A673 (cell line): ENCODE results near the gene TMEM131L.

Source experiments
- EZH2 ChIP-seq: fragments of 200-600 bp; sonication (generic); IDR thresholded peaks from 2 replicates; pipeline ENCODE4 v1.6.1; 2017; ENCODE audit warnings: borderline replicate concordance, low read depth, mild to moderate bottlenecking, mixed read lengths, antibody characterized with exemption, low read length; ENCODE audit not compliant: poor library complexity, severe bottlenecking
- TF ChIP-seq, protein P1 (sequence below): fragments of 300-800, 200-600 bp; sonication (generic); conservative IDR thresholded peaks from 2 replicates; pipeline ENCODE4 v1.5.1; 2017; ENCODE audit warnings: low read depth, mild to moderate bottlenecking, antibody characterized with exemption, low read length, moderate library complexity, mixed read lengths

DNA sequence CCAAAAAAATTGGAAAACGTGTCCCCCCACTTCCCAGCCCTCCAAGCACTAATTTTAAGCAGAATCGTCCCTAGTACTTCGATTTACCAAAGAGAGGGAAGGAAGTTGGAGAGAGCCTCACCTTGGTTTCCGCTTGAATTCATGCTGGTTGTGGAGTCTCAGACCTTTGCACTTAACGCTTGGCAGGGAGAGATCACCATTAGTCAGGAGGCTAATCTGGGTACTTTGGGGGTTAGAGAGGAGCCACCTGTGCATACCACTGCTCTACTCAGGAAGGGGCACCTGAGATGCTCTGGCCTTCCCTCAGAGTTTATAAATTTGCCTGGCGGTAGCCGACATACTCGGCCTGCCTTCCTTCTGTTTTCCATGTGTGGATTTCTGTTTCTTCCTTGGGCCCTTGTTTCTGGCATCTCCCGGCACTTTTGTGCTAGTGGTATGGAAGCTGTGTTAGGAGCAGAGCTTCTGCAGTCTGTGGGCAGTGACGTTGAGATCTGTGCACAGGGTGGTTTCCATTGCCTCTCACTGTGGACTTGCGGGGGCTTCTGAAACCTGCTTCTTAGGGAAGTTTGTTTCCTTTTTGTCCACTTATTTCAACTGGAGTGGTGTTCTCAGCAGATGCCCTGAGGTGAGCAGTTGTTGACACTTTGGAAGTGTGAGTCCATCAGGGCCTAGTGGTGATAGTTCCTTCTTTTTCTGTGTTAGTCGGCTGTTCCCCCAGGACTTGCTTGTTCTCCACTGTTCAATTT lies 104.2 kb downstream of the TMEM131L start:
- TF ChIP-seq, protein P1, sequence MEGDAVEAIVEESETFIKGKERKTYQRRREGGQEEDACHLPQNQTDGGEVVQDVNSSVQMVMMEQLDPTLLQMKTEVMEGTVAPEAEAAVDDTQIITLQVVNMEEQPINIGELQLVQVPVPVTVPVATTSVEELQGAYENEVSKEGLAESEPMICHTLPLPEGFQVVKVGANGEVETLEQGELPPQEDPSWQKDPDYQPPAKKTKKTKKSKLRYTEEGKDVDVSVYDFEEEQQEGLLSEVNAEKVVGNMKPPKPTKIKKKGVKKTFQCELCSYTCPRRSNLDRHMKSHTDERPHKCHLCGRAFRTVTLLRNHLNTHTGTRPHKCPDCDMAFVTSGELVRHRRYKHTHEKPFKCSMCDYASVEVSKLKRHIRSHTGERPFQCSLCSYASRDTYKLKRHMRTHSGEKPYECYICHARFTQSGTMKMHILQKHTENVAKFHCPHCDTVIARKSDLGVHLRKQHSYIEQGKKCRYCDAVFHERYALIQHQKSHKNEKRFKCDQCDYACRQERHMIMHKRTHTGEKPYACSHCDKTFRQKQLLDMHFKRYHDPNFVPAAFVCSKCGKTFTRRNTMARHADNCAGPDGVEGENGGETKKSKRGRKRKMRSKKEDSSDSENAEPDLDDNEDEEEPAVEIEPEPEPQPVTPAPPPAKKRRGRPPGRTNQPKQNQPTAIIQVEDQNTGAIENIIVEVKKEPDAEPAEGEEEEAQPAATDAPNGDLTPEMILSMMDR: no peak
- TF ChIP-seq EZH2: no peak
